GM21723 (cell line): Measurements from ENCODE around the gene TARBP2.
"Not testable (repeated sequence)": the region's sequence is repeated elsewhere in the genome, so short reads cannot be mapped to it uniquely, and the experiment has no call there.

Source experiments
- ATAC-seq: cut with Tn5 transposase; IDR thresholded peaks from one replicate; pipeline ENCODE4 v1.9.1; 2021; ENCODE audit warnings: mild to moderate bottlenecking, moderate library complexity; ENCODE audit not compliant: unreplicated experiment

TARBP2 gene

GRCh38 chr12:53513712-53514410 is 12.8 kb downstream of the TARBP2 start:
- ATAC-seq: no peak

DNA sequence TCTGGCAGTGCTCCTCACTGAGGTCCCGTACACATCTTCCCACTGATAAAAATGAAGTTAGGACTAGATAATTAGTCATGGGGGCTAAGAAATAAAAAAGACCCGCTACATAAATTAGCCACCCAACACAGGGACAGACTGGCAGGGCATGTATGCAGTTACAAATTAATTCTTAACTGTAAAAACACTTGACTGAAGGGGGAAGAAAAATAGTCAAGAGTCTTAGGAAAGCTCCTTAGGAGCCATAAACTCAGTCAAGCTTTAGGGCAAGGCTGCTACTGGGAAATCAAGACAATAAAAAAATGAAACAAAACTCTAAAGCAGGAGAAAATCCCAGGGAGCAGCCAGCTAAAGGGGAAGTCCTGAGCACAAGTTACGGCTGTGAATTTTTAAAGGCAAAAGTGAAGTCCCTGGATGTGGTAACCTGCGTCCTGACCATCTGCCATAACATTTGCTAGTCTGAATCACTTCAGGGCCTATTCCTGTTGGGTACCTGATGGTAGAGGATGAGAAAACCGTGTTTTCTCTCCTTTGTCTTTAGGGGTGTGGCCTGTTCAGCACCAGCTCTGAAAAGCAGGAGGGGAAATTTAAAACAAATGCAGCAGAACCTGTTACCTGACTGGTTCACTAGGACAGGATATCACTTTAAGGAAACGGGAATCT is 13.7 kb downstream of the TARBP2 start:
- no peak for ATAC-seq

GRCh38 chr12:53515291-53515680 is 14.2 kb downstream of the TARBP2 start:
- no peak for ATAC-seq

DNA sequence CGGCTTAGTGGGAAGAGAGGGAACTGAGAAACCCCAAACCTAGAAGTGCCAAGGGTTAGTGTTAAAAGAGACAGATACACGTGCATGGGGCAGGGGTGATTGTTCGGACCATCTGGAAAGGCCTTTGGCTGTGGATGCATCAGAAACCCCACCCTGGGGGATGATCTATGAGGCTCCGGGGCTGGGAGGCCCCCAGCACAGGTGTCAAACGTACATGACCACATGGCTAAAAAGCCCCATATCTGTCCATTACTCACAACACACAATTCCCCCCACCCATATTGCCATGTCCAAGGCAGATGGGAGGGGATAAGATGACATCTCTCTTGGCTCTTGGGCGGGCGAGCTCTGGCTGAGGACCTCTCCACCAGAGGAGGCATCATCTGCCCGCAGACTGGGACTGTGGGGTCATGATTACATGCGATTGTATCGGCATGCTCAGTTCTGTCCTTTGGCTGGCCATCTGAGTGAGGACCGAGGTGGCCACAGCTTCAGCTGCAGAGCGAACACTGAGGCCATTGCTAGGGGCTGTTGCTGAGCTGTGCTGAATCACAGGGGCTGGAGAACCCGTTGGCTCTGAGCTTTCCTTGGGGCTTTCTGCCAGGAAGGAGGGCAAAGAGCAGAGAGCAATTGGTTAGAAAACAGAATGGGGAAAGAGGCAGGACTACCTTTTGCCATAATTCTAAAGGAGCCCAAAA is 15.8 kb downstream of the TARBP2 start:
- ATAC-seq: no peak

GRCh38 chr12:53518381-53518780 is 17.3 kb downstream of the TARBP2 start:
- ATAC-seq: no peak

DNA sequence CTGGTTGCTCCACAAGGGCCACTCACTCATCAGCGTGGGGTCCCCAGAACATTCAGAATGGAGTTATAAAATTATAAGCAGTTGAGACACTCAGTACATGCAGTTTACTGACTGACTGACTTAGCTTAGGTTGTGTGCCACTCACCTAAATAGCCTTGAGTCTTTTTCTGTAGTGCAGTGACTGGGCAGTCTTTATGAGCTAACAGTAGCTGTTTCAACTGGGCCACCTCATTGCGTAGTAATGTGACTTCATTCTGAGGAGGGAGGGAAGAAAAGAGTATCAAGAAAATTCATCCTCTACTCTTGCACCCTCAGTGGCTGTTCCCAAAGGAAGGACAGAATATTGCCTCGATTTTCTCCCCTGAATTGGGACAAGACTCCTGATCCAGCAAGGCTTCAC is 22.0 kb downstream of the TARBP2 start:
- no peak for ATAC-seq

- no peak for ATAC-seq
Measured at GRCh38 chr12:53524476-53524875, 23.4 kb downstream of the TARBP2 start.

DNA sequence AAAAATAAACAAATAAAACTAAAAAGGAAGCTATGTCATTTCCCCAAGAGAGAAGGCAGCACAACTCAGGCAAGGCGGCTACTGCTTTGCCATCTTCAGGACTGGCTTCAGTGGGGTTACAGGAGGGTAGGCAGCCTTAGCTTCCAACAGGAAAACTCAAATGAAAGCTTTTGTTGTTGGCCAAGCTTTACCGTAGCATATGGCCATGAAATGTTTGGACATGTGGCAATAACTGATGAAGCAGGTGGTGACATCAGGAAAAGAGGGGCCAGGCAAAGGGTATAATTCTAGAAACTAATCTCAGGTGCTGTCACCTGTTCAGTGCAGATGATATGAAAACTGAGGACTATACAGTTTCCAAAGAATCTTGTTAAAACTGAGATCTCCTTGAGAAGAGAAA is 29.0 kb downstream of the TARBP2 start:
- ATAC-seq: no peak

GRCh38 chr12:53530920-53531319 is 29.8 kb downstream of the TARBP2 start:
- no peak for ATAC-seq

DNA sequence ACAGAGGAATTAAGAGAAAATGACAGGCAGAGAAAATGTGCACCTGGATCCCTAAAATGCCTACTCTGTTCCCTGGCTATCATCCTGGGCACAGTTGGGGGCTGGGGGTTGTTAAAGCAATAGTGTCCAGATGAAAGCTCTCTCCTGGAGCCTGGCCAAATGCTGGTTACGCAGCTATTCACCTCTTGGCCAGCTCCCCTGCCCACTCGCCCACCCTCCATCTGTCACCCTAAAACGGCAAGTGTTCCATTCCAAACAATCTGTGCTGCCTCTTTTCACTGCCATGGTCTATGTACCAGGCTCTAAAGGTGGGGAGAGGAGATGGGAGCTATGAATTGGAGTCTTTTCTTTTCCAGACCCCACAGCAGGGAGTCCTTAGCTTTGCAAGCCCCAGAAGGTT is 30.9 kb downstream of the TARBP2 start:
- no peak for ATAC-seq

GRCh38 chr12:53532524-53533445 is 31.7 kb downstream of the TARBP2 start:
- no peak for ATAC-seq

DNA sequence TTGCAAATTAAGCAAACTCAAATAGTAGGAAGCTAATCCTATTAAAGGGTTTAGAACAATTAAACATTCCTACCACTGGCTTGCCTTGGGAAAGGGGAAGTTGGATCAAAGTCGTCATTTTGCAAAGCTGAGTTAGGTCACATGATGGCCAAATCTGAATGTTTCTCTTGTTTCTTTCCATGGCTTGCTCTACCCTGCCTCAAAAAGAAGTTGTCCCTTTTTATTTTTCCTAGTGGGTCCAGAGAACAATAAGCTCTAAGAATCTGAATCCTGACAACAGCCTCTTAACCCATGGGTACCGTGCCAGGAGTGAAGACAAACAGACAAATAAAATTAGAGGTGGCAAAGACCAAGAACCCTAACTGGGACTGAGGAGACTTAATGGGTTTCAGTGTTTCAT is 32.4 kb downstream of the TARBP2 start:
- no peak for ATAC-seq

GRCh38 chr12:53536962-53537361 is 35.9 kb downstream of the TARBP2 start:
- ATAC-seq: no peak

DNA sequence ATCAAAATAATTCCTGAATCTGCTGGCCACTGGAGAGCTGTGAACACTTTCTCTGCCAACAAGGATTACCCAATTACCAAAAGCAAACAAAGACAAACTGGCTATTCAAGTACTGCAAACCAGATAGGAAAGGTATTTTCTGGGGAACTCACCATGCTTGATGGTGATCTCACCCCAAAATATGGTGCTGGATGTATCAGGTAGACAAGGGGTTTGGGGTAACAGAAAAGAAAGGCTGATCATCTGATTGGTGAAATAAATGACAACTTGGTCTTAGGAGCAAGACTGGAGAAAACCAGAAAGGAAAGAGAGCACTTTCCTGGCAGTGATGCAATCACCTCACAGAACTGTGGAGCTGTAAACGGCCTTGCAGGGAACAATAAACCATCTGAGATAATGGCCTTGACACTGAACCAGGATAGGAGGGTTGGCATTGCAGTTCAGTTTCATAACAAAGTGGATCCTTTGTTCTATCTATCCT is 37.2 kb downstream of the TARBP2 start:
- no peak for ATAC-seq

GRCh38 chr12:53539526-53539925 is 38.4 kb downstream of the TARBP2 start:
- ATAC-seq: no peak

GRCh38 chr12:53543539-53543938 is 42.5 kb downstream of the TARBP2 start:
- peak; percentile 88 for ATAC-seq

DNA sequence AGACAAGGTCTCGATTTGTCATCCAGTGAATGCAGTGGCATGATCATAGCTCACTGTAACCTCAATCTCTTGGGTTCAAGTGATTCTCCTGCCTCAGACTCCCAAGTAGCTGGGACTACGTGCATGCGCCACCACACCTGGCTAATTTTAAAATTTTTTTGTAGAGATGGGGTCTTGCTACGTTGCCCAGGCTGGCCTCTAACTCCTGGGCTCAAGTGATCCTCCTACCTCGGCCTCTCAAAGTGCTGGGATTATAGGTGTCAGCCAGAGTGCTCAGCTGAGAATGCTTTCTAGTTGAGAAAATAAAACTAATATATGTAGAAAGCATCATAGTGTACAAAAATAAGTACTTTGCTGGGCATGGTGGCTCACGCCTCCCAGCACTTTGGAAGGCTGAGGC is 47.3 kb downstream of the TARBP2 start:
- not testable (repeated sequence) for ATAC-seq

- ATAC-seq: not testable (repeated sequence)
Measured at GRCh38 chr12:53550131-53550530, 49.0 kb downstream of the TARBP2 start.

GRCh38 chr12:53550595-53550994 is 49.5 kb downstream of the TARBP2 start:
- ATAC-seq: no peak

DNA sequence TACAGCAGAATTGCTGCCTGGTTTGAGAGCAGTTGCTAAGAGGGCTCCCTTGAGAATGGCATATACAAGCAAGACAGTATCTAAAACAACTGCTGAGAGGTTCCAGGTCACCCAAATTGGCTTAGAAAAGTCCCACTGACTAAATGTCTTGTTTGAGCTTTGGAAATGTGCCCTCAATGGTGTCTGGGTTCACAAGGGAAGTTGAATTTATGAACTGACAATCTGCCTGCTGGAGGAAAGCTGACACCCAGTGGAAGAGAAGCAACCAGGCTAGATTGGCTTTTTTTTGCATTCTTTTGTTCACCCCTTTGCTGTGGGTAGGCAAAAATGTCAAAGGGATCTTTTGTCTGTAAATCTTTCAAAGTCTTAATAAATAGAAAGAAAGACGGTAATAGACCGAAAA is 50.8 kb downstream of the TARBP2 start:
- no peak for ATAC-seq
